ENCODE data around the gene DHX8.
A peak's percentile ranks its signal among the peaks of the same experiment; 100 is the strongest.

The DHX8 gene

GRCh38 chr17:43526886-43527648 lies 43.3 kb downstream of the DHX8 start:
- no peak for DNase-seq

- DNase-seq: no peak
Observed at GRCh38 chr17:43528319-43528987, 44.7 kb downstream of the DHX8 start.

- DNase-seq: no peak
Observed at GRCh38 chr17:43528988-43529814, 45.4 kb downstream of the DHX8 start.

- no peak for DNase-seq
Observed at GRCh38 chr17:43529947-43530287, 46.1 kb downstream of the DHX8 start.

- no peak for DNase-seq
Observed at GRCh38 chr17:43530288-43531081, 46.7 kb downstream of the DHX8 start.

- DNase-seq: no peak
Observed at GRCh38 chr17:43531082-43531378, 47.3 kb downstream of the DHX8 start.

- DNase-seq: no peak
Observed at GRCh38 chr17:43531955-43532354, 48.2 kb downstream of the DHX8 start.

- no peak for DNase-seq
Observed at GRCh38 chr17:43532581-43532980, 48.8 kb downstream of the DHX8 start.

GRCh38 chr17:43533699-43534098 lies 49.9 kb downstream of the DHX8 start:
- DNase-seq: no peak

- DNase-seq: no peak
Observed at GRCh38 chr17:43534909-43535308, 51.1 kb downstream of the DHX8 start.

GRCh38 chr17:43536236-43536992 lies 52.6 kb downstream of the DHX8 start:
- no peak for DNase-seq

GRCh38 chr17:43540821-43541674 lies 57.3 kb downstream of the DHX8 start:
- DNase-seq: no peak

- DNase-seq: no peak
Observed at GRCh38 chr17:43542859-43543258, 59.1 kb downstream of the DHX8 start.

GRCh38 chr17:43543300-43543699 lies 59.5 kb downstream of the DHX8 start:
- no peak for DNase-seq

- no peak for DNase-seq
Observed at GRCh38 chr17:43543771-43544575, 60.2 kb downstream of the DHX8 start.

GRCh38 chr17:43545383-43545632 lies 61.5 kb downstream of the DHX8 start:
- peak; percentile 25 for DNase-seq

GRCh38 chr17:43546319-43547188 lies 62.8 kb downstream of the DHX8 start, which contains the start of gene ETV4:
Gene ETV4 (minus strand): TSS chr17:43546340. CDS start chr17:43545617, 723 bp downstream.
- peak; percentile 95 for DNase-seq

- DNase-seq: no peak
Observed at GRCh38 chr17:43547189-43547550, 63.4 kb downstream of the DHX8 start.

GRCh38 chr17:43547659-43548256 lies 64.0 kb downstream of the DHX8 start:
- no peak for DNase-seq
